D721Med (cell line): ENCODE data around the gene CCDC182.

Experiments used
- DNase-seq: peaks from one replicate; pipeline ENCODE4 v3.0.0; 2011; ENCODE audit warnings: low spot score; ENCODE audit not compliant: insufficient read length
- FAIRE-seq: peaks from 2 replicates; lab custom pipeline; 2011; peaks lifted over from hg19 to GRCh38; lab: Jason Lieb, UNC
- CTCF ChIP-seq: IDR thresholded peaks from 2 replicates; pipeline ENCODE4 v1.5.1; 2012; ENCODE audit warnings: mild to moderate bottlenecking, control low read depth; ENCODE audit not compliant: insufficient read depth; ENCODE audit errors: missing control alignments

The CCDC182 gene

DNA sequence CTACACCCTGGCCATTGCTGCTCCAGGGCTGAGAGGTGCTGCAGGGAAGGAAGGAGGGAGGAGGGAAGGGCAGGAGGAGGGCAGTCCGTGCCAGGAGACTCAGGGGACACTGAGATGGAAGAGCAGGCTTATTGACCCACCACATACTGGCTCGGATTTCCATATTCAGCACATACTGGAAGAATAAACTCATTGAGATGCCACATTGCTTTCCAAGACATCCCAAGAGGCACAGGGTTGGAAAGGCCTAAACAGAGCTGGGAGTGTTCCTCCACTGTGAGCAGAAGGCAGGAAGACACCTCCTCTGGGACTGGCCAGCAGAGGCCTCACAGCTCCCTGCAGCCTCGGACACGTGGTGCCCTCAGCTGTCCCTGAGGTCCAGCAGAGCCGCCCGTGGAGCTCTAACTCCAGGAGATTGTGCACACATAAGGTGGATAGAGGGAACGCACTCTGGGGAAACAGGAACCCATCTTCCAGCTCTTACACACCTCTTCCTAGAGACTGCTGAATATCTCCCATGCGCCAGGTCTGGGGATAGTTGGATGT is 17.4 kb downstream of the CCDC182 start:
- no peak for FAIRE-seq
- DNase-seq, result no peak
- no peak for TF ChIP-seq CTCF

- DNase-seq, result no peak
- no peak for FAIRE-seq
- no peak for TF ChIP-seq CTCF
Measured at GRCh38 chr17:57726838-57727237, 18.3 kb downstream of the CCDC182 start.

DNA sequence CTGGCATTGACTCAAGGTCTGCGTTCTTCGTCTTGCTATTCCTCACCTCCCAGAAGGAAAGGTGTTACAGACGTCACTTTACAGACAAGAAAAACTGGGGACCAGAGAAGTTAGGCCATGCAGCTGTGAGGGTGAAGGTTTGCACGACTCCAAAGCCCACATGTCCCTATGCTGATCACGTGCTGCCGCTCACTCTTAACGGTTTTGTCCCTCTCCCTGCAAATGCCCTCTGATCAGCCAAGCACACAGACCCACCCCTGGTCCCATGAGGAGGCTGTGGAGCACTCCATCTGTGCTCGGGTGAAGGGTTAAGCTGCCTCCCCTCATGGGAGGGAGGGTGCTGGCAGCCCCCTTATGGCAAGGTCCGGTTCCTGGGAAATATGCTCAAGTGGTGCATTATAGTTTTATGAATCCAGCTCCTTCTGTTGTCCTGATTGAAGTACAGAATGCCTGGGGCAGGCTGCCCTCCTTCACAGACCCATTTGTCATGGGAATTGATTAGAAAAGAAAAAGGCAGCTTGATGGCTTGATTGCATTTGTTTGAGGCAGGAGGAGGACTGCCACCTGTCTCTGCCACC is 18.8 kb downstream of the CCDC182 start:
- FAIRE-seq (no peak), DNase-seq (no peak)
- TF ChIP-seq CTCF, result no peak

DNA sequence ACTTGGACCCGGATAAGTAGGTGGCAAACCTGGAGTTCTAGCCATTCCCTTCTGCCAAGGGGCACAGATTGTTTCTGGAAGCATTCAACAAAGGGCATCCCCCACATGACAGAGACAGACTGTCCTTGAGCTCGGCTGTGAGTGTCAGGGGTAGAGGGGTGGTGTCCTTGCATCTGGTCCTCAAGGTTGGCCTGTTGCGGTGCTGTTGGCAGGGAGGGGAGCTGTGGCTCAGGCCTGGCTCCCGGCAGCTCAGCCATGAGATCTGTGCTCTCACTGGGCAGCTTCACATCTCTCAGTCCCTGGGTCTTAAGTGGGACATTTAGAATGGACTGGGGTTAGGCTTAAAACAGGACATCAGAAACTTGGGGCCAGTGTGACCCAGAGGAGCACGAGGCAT is 20.4 kb downstream of the CCDC182 start:
- no peak for FAIRE-seq
- TF ChIP-seq CTCF, result no peak
- DNase-seq, result no peak

GRCh38 chr17:57724026-57724728 is 20.9 kb downstream of the CCDC182 start:
- DNase-seq, result peak; percentile 66
- no peak for TF ChIP-seq CTCF
- no peak for FAIRE-seq

- TF ChIP-seq CTCF, result no peak
- DNase-seq (no peak), FAIRE-seq (no peak)
Measured at GRCh38 chr17:57723427-57724025, 21.6 kb downstream of the CCDC182 start.

DNA sequence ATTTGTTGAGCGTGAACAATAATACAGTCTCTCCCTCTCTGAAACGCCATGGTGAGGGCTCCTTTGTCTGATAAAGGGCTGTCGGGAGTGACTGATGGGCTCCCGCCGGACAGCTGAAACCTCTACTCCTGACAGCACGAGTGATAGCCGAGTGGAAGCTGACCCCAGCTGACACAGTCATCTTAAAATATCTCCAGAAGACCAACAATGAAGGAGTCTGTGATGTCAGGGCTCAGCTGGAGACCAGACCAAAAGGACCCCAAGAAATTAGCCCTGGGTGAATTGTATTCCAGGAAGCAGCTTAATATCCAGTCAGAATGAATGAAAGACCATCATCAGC is 22.4 kb downstream of the CCDC182 start:
- DNase-seq (no peak), FAIRE-seq (no peak)
- no peak for TF ChIP-seq CTCF
